ENCODE measurements around the gene PITX1.

PITX1 gene

GRCh38 chr5:135041726-135042125, 7.7 kb upstream of the PITX1 start:
- DNase-seq (ENCODE audit: low read depth in 2 of 2, low spot score in 1 of 2), result no peak

- DNase-seq (ENCODE audit: low read depth in 2 of 2, low spot score in 1 of 2), result no peak
Measured at GRCh38 chr5:135041145-135041587, 7.1 kb upstream of the PITX1 start.

- no peak for DNase-seq (ENCODE audit: low read depth in 2 of 2, low spot score in 1 of 2)
Measured at GRCh38 chr5:135040333-135041144, 6.5 kb upstream of the PITX1 start.

DNA sequence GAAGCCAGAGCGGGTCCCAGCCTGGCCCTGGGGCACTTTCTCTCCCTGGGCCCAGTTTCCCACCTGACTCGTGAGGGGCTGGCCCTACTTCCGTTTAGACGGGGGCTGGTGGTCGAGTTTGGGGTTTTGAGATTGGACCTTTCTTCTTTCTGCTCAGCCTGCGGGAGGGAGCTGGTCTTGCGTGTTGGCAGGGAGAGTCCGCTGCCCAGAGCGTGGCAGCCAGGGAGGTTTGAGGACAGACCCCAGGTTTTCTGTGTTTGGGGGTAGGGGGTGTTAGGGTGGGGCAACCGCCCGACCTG, 6.0 kb upstream of the PITX1 start:
- no peak for DNase-seq (ENCODE audit: low read depth in 2 of 2, low spot score in 1 of 2)

GRCh38 chr5:135039271-135040033, 5.4 kb upstream of the PITX1 start:
- DNase-seq (ENCODE audit: low read depth in 2 of 2, low spot score in 1 of 2), result no peak

DNA sequence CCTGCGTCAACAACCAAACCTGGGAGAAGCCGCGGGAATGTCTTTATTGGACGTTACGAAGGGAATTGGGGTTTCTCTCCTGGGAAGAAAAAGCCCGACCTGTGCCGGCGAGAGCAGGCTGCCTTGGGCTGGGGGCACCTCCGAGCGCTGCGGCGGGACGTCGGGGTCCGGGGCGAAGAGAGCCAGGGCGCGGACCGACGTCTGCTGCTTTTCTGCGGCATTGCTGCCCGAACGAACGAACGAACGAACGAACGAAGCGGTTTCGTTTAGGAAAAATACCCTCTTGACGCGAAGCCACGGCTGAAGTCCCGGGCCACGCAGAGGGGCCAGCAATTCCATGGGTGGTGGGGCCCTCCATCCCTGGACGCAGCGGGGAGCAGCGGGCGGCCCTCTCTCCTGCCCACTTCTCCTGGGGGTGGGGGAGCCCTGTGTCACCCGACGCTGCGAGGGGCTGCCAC, 4.8 kb upstream of the PITX1 start:
- DNase-seq (ENCODE audit: low read depth in 2 of 2, low spot score in 1 of 2), result no peak

- DNase-seq (ENCODE audit: low read depth in 2 of 2, low spot score in 1 of 2), result no peak
Measured at GRCh38 chr5:135038205-135038812, 4.3 kb upstream of the PITX1 start.

GRCh38 chr5:135037519-135038204, 3.6 kb upstream of the PITX1 start:
- DNase-seq (ENCODE audit: low read depth in 2 of 2, low spot score in 1 of 2), result no peak

- no peak for DNase-seq (ENCODE audit: low read depth in 2 of 2, low spot score in 1 of 2)
Measured at GRCh38 chr5:135036405-135036804, 2.4 kb upstream of the PITX1 start.

- DNase-seq (ENCODE audit: low read depth in 2 of 2, low spot score in 1 of 2), result no peak
Measured at GRCh38 chr5:135035678-135036030, 1.6 kb upstream of the PITX1 start.

- no peak for DNase-seq (ENCODE audit: low read depth in 2 of 2, low spot score in 1 of 2)
Measured at GRCh38 chr5:135034963-135035677, 1.1 kb upstream of the PITX1 start.

GRCh38 chr5:135034236-135034962, 371 bp upstream of the PITX1 start:
- DNase-seq (ENCODE audit: low read depth in 2 of 2, low spot score in 1 of 2), result no peak

GRCh38 chr5:135032999-135033861, 798 bp downstream of the PITX1 start:
- no peak for DNase-seq (ENCODE audit: low read depth in 2 of 2, low spot score in 1 of 2)

DNA sequence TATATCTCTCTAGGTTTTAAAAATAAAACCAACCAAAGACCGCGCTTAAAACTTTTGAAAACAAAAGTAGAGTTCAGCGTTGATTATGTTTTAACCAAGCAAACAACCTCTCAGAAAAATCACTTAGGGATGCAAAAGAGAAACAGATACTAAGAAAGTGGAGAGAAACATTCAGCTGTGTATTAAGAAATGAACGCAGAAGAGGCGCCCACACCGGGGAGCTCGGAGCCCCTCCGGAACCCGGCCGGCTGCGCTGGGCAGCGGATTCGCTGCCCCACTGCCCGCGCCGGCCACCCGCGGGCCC, 1.4 kb downstream of the PITX1 start:
- DNase-seq (ENCODE audit: low read depth in 2 of 2, low spot score in 1 of 2), result no peak

GRCh38 chr5:135031813-135032694, 2.0 kb downstream of the PITX1 start:
- no peak for DNase-seq (ENCODE audit: low read depth in 2 of 2, low spot score in 1 of 2)

DNA sequence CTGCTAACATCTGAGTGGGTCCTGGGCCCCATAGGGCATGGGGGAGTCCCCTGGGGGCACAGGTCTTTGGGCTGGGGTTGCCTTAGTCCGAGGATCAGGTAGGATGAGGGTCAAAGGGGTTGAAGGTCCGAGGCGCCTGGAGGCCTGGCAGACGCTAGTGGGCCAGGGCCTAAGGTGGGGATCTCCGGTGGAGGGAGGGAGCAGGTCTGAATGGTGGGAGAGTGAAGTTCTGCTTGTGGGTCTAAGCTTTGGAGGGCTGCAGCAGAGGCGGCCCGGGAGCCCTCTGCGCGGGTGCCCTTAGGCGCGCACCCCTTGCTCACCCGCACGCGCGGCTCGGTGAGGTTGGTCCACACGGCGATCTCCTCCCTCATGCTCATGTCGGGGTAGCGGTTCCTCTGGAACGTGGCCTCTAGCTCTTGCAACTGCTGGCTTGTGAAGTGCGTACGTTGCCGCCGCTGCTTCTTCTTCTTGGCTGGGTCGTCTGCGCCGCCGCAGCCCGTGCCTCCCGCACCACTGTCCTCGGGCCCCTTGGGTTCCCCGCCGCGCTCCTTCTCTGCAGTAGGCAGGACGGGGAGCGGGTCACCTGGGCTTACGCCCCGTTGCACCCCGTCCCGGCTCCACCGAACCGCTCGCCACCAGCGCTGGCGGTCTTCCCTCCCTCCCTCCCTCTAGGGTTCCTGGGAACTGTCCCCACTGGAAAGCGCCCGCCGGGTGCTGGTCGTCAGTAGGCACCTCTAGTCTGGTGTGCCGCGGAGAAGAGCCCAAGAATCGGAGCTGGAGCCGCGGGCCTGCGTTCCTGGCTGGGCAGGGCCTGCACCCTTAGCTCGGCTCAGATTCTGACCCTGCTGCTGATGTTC, 2.8 kb downstream of the PITX1 start:
- DNase-seq (ENCODE audit: low read depth in 2 of 2, low spot score in 1 of 2), result no peak

DNA sequence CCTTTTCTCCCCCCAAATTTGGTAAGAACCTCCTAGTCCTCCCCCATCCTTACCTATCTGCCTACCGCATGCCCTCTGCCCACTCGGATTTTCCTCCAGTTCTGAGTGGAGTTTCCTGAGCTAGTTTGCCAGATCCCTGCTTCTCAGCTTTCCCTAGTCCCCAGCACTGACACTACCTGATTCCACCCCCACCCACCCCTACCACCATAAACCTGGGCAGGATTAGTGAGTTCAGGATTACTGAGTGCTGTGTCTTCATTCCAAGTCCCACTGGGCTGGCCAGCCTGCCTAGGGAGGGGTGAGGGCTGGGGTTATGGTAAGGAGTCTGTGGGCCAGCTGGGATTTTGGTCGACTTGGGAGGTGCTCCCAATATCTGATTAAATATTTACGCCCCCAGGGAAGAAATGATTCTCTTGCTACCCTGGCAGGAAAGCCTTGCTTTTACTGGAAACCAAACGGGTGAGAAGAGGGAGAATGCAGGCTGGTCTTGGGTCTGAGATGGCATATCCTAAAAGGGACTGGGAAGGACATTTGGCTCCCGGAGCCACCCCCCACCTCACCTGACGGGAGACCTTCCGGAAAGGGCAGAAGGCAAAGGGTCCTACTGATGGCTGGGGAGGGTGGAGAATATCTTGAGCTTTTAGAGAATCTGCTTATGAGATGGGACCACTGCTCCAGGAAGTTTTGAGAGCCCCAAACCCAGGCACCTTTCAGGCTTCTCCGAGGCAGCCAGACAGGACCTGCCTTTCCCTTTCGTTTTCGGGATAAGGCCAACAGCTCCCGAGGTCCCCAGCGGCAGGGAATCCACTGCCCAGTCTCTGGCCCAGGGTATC, 3.7 kb downstream of the PITX1 start:
- no peak for DNase-seq (ENCODE audit: low read depth in 2 of 2, low spot score in 1 of 2)

Data from stimulated activated CD8-positive, alpha-beta memory T cell treated with anti-CD3 and anti-CD28 coated beads, Interleukin-4, amount 100 ng/mL, for 1 hour (primary cell).